IMR-90 (cell line): ENCODE data around the gene SERPINB10. TPM values are rescaled to one million over a fixed set of nuclear protein-coding genes. Genes with fewer than 3 reads are reported as not detected.

Experiments used
- ATAC-seq: fragments of 200-7000 bp; cut with Tn5 transposase; 2 replicates; pipeline ENCODE4 v1.9.1; 2020; ENCODE audit warnings: low read depth, mild to moderate bottlenecking, moderate library complexity
- BruUV-seq: library from RNA; stranded (reverse); fragments of 400-500 nt; replicated peaks from 2 replicates; lab custom pipeline; 2021; lab: Mats Ljungman, UMichigan
- CTCF ChIA-PET: fragments of 300-600 bp; formaldehyde crosslinking; extraction: SDS; loops from one replicate; lab custom pipeline; 2021; ENCODE audit warnings: antibody characterized with exemption; lab: Yijun Ruan, JAX
- POLR2A ChIA-PET: fragments of 300-600 bp; sonication (Branson Sonifier 250); formaldehyde crosslinking; loops from one replicate; lab custom pipeline; 2022; ENCODE audit warnings: antibody characterized with exemption; ENCODE audit not compliant: unreplicated experiment; lab: Charles Lee
- DNase-seq: peaks from one replicate; pipeline ENCODE4 v3.0.0; 2013
- H2AFZ ChIP-seq: replicated peaks from 2 replicates; pipeline ENCODE3; 2013; ENCODE audit warnings: low read length, mild to moderate bottlenecking; ENCODE audit not compliant: poor library complexity
- H2AK5ac ChIP-seq: 2 replicates; pipeline ENCODE4 v1.6.1; 2013; ENCODE audit warnings: low read depth, low read length, inconsistent platforms
- H2AK9ac ChIP-seq: replicated peaks from 2 replicates; pipeline ENCODE3; 2013; ENCODE audit warnings: mild to moderate bottlenecking, low read depth, low read length, moderate library complexity; ENCODE audit not compliant: poor library complexity
- H2BK120ac ChIP-seq: 2 replicates; pipeline ENCODE4 v1.6.1; 2013; ENCODE audit warnings: low read depth, low read length, inconsistent platforms
- H2BK15ac ChIP-seq: 3 replicates; pipeline ENCODE4 v1.6.1; 2013; ENCODE audit warnings: low read depth, low read length, inconsistent platforms
- H2BK20ac ChIP-seq: 2 replicates; pipeline ENCODE4 v1.6.1; 2013; ENCODE audit warnings: low read depth, mild to moderate bottlenecking, inconsistent platforms, low read length, moderate library complexity
- H2BK5ac ChIP-seq: 2 replicates; pipeline ENCODE4 v1.6.1; 2013; ENCODE audit warnings: mild to moderate bottlenecking, low read depth, low read length, inconsistent platforms; ENCODE audit not compliant: poor library complexity, severe bottlenecking
- H3K14ac ChIP-seq: replicated peaks from 2 replicates; pipeline ENCODE4 v1.6.1; 2013; ENCODE audit warnings: low read depth, low read length, inconsistent platforms
- H3K18ac ChIP-seq: 2 replicates; pipeline ENCODE4 v1.6.1; 2013; ENCODE audit warnings: low read depth, low read length, control low read depth
- H3K23ac ChIP-seq: 2 replicates; pipeline ENCODE4 v1.6.1; 2013; ENCODE audit warnings: low read depth, low read length, inconsistent platforms
- H3K27ac ChIP-seq: 2 replicates; pipeline ENCODE4 v1.5.1; 2013; ENCODE audit warnings: mild to moderate bottlenecking, control low read depth, low read length; ENCODE audit not compliant: insufficient read depth
- H3K27me3 ChIP-seq: 2 replicates; pipeline ENCODE4 v1.6.1; 2013; ENCODE audit warnings: low read length; ENCODE audit not compliant: control insufficient read depth, insufficient read depth
- H3K36me3 ChIP-seq: 2 replicates; pipeline ENCODE4 v1.6.1; 2013; ENCODE audit warnings: low read length, mixed read lengths; ENCODE audit not compliant: control insufficient read depth, insufficient read depth
- H3K4ac ChIP-seq: 2 replicates; pipeline ENCODE4 v1.6.1; 2013; ENCODE audit warnings: low read depth, low read length, inconsistent platforms
- H3K4me1 ChIP-seq: 2 replicates; pipeline ENCODE4 v1.6.1; 2013; ENCODE audit warnings: low read length, mixed read lengths; ENCODE audit not compliant: control insufficient read depth, insufficient read depth
- H3K4me2 ChIP-seq: 2 replicates; pipeline ENCODE4 v1.6.1; 2013; ENCODE audit warnings: low read depth, mild to moderate bottlenecking, control low read depth, low read length, moderate library complexity
- H3K4me3 ChIP-seq: 2 replicates; pipeline ENCODE4 v1.5.1; 2013; ENCODE audit warnings: low read depth, mild to moderate bottlenecking, control low read depth, low read length, moderate library complexity; ENCODE audit not compliant: insufficient read depth
- H3K56ac ChIP-seq: 2 replicates; pipeline ENCODE4 v1.6.1; 2013; ENCODE audit warnings: low read length, inconsistent platforms; ENCODE audit not compliant: insufficient read depth; ENCODE audit errors: extremely low read depth
- H3K79me1 ChIP-seq, 2 experiments: 2 replicates each; pipeline ENCODE4 v1.6.1; 2013; ENCODE audit warnings: low read length in 2 of 2, inconsistent platforms in 1 of 2, low read depth in 1 of 2
- H3K9ac ChIP-seq: 2 replicates; pipeline ENCODE4 v1.6.1; 2013; ENCODE audit warnings: low read depth, low read length, control low read depth
- H3K9me1 ChIP-seq: 2 replicates; pipeline ENCODE4 v1.6.1; 2013; ENCODE audit warnings: low read length, inconsistent platforms; ENCODE audit not compliant: insufficient read depth
- H3K9me3 ChIP-seq: 2 replicates; pipeline ENCODE4 v1.6.1; 2013; ENCODE audit warnings: low read length; ENCODE audit not compliant: control insufficient read depth, insufficient read depth
- H4K20me1 ChIP-seq: 2 replicates; pipeline ENCODE4 v1.6.1; 2013; ENCODE audit warnings: low read length, inconsistent platforms; ENCODE audit not compliant: insufficient read depth
- H4K5ac ChIP-seq: 2 replicates; pipeline ENCODE4 v1.6.1; 2013; ENCODE audit warnings: mild to moderate bottlenecking, low read depth, low read length, control low read depth
- H4K8ac ChIP-seq, 2 experiments: 2 replicates each; pipeline ENCODE4 v1.6.1; 2013; ENCODE audit warnings: low read depth in 2 of 2, low read length in 2 of 2, control low read depth in 1 of 2, inconsistent platforms in 1 of 2
- H4K91ac ChIP-seq: 2 replicates; pipeline ENCODE4 v1.6.1; 2013; ENCODE audit warnings: low read depth, low read length, inconsistent platforms; ENCODE audit not compliant: insufficient read depth
- CEBPB ChIP-seq: IDR thresholded peaks from 2 replicates; pipeline ENCODE4 v1.6.1; 2012; ENCODE audit warnings: low read depth, low read length, improper control_type of control experiment
- MXI1 ChIP-seq: IDR thresholded peaks from 2 replicates; pipeline ENCODE4 v1.6.1; 2012; ENCODE audit warnings: low read depth, mild to moderate bottlenecking, low read length, moderate library complexity, borderline replicate concordance
- WGBS, 2 experiments: methylation state at CpG; one replicate each; pipeline versions ENCODE4 v1.1.5 to v1.1.7; 2013; ENCODE audit warnings: missing lambda C conversion rate in 2 of 2; ENCODE audit not compliant: insufficient read length in 1 of 2; ENCODE audit errors: extremely low coverage in 2 of 2; 5-methylcytosine and 5-hydroxymethylcytosine counted together
- dilution Hi-C: fragments of 300-500 bp; cut with HindIII; formaldehyde crosslinking; loops from one replicate; pipeline ENCODE4 v1.14.3; 2018; ENCODE audit warnings: low sequenced_read_pairs; ENCODE audit not compliant: unreplicated experiment
- in situ Hi-C: fragments of 300-500 bp; cut with MboI; formaldehyde crosslinking; loops from 3 replicates; pipeline ENCODE4 v1.14.3; 2019; ENCODE audit warnings: low sequenced_read_pairs, inconsistent platforms, mixed read lengths
- intact Hi-C: fragments of 100-400 bp; cut with micrococcal nuclease; formaldehyde crosslinking; loops from 2 replicates; pipeline ENCODE4 v1.10.0; 2022
- polyA plus RNA-seq, 3 experiments: library from polyadenylated mRNA; depleted of rRNA; stranded (reverse); fragments of >200 nt; gene quantifications; 2 replicates each; pipeline ENCODE4 v1.2.3, GENCODE V29; 2012; ENCODE audit warnings: low replicate concordance in 1 of 3
- total RNA-seq: library from RNA; depleted of rRNA; stranded (reverse); fragments of >200 nt; gene quantifications from 2 replicates; pipeline ENCODE4 v1.2.3, GENCODE V29; 2012; rRNA removed

The SERPINB10 gene
- total and polyA plus RNA-seq, 2 of the 4 experiments (the other 2 are of a cell fraction), result not detected

GRCh38 chr18:63982361-63982760 lies 74.6 kb downstream of the SERPINB10 start:
- TF ChIP-seq MXI1 (no peak), CEBPB (peak; percentile 81)
- Histone ChIP-seq H3K4ac (no peak overlapping the region), H3K4me1 (no peaks in the 10 kb centered on the region; the same call in 1 of the 2 replicates), H3K4me2 (no peak overlapping the region), H3K9me1 (no peaks in the 10 kb centered on the region; the same call in 1 of the 2 replicates), H2AK9ac (no peak overlapping the region), H3K27me3 (no peaks in the 10 kb centered on the region), H2BK5ac (no peak overlapping the region), H3K9ac (no peak overlapping the region), H3K18ac (no peak overlapping the region), H3K9me3 (no peaks in the 10 kb centered on the region), H2AFZ (no peak overlapping the region), H3K79me1 (peaks cover 21 to 35% of the 10 kb centered on the region in 2 experiments), H4K91ac (no peak overlapping the region), H3K4me3 (no peak overlapping the region), H2BK15ac (no peak overlapping the region), H3K56ac (no peak overlapping the region), H3K14ac (no peak overlapping the region), H3K36me3 (peaks cover 23% of the 10 kb centered on the region), H3K27ac (no peak overlapping the region), H2AK5ac (no peak overlapping the region), H4K5ac (no peak overlapping the region), H4K20me1 (no peaks in the 10 kb centered on the region), H2BK120ac (no peak overlapping the region), H3K23ac (no peak overlapping the region), H2BK20ac (no peak overlapping the region), H4K8ac (no peak overlapping the region)
- CTCF ChIA-PET, result no interaction called here
- intact Hi-C loops, result no loop called here
- DNase-seq (no peak), ATAC-seq (no peak)
- POLR2A ChIA-PET, result no interaction called here
- dilution Hi-C loops, result no loop called here
- no TSS peak for BruUV-seq
- no CpG with 5 or more reads among the region's 3 CpGs for WGBS, 2 experiments
- in situ Hi-C loops, result no loop called here

Other genes starting within 250 kb of the SERPINB10 start
- gene SERPINB3, start 246.1 kb upstream of the SERPINB10 start, total RNA-seq, result not detected in 2 replicates
- not detected in 2 replicates for gene SERPINB3, start 246.1 kb upstream of the SERPINB10 start, polyA plus RNA-seq (2012; rRNA removed)
- 0.18 TPM in 1 of 2 replicates, not detected in the other for gene SERPINB11, start 205.0 kb upstream of the SERPINB10 start, total RNA-seq
- gene SERPINB11, start 205.0 kb upstream of the SERPINB10 start, polyA plus RNA-seq (2012; rRNA removed), result 0.12 TPM in 1 of 2 replicates, not detected in the other
- 100 and 120 TPM in 2 replicates for gene SERPINB7, start 132.5 kb upstream of the SERPINB10 start, total RNA-seq
- gene SERPINB7, start 132.5 kb upstream of the SERPINB10 start, polyA plus RNA-seq (2012; rRNA removed), result 76.5 and 79.9 TPM in 2 replicates
- gene SERPINB2, start 20.3 kb upstream of the SERPINB10 start, total RNA-seq, result 34.4 and 43.0 TPM in 2 replicates
- 32.1 and 46.4 TPM in 2 replicates for gene SERPINB2, start 20.3 kb upstream of the SERPINB10 start, polyA plus RNA-seq (2012; rRNA removed)
- gene HMSD, start 41.3 kb downstream of the SERPINB10 start, total RNA-seq, result 0.28 and 0.36 TPM in 2 replicates
- 0.17 and 0.19 TPM in 2 replicates for gene HMSD, start 41.3 kb downstream of the SERPINB10 start, polyA plus RNA-seq (2012; rRNA removed)
- 14.3 and 18.3 TPM in 2 replicates for gene SERPINB8, start 62.1 kb downstream of the SERPINB10 start, total RNA-seq
- 14.8 and 16.7 TPM in 2 replicates for gene SERPINB8, start 62.1 kb downstream of the SERPINB10 start, polyA plus RNA-seq (2012; rRNA removed)
- not detected in 2 replicates for gene LINC00305, start 241.1 kb downstream of the SERPINB10 start, total RNA-seq
- gene LINC00305, start 241.1 kb downstream of the SERPINB10 start, polyA plus RNA-seq (2012; rRNA removed), result not detected in 2 replicates